ENCODE data around the gene KRTCAP2.

DNA sequence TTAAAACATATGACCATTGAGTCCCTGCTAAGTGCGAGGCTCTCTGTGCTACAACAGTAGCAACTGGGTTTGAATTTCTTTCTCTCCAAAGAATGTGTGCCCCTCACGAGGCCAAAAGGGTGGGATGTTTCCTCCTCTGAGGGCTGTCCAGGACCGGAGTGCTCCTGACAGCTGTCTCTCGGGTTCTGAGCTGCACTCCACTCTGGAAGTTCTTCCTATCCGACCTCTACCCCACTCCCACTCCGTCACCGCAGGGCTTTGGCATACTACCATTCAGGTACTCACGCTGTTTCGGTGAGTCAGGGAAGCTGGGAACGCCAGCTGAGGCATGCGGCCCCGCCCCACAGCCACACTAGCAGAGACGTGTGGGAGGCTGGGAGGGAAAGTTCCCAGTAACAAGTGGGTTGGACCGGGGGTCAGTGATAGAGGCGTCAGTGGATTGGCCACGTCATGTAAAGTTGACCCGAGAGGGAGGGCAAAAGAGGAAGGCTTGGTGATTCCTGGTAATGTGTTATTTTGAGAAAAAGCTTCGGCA lies 38.2 kb downstream of the KRTCAP2 start:
- TF ChIP-seq CTCF (IDR thresholded peaks at IDR 0.05) (no peak), POLR2A (IDR thresholded peaks at IDR 0.05) (no peak)
